Activated CD8-positive, alpha-beta T cell treated with anti-CD3 and anti-CD28 coated beads for 36 hours (primary cell): Measurements from ENCODE around the gene AOPEP. TPM values are rescaled to one million over a fixed set of nuclear protein-coding genes. Genes with fewer than 3 reads are reported as not detected.

ENCODE experiments used
- ATAC-seq: fragments of 200-7000 bp; cut with Tn5 transposase; one replicate; pipeline ENCODE4 v1.10.0; 2021; ENCODE audit warnings: mild to moderate bottlenecking, moderate library complexity
- CTCF ChIA-PET: fragments of 350-600 bp; sonication (Branson Sonifier 250); formaldehyde crosslinking; loops from one replicate; lab custom pipeline; 2021; ENCODE audit warnings: antibody characterized with exemption; lab: Charles Lee
- POLR2A ChIA-PET: fragments of 350-600 bp; sonication (Branson Sonifier 250); formaldehyde crosslinking; loops from one replicate; lab custom pipeline; 2021; ENCODE audit warnings: antibody characterized with exemption; lab: Charles Lee
- DNase-seq: peaks from one replicate; pipeline ENCODE4 v3.0.0-alpha.2; 2020
- H3K27ac Mint-ChIP-seq: one replicate; pipeline ENCODE4 v1.8.0; 2021; ENCODE audit warnings: mild to moderate bottlenecking, mixed read lengths
- H3K27me3 Mint-ChIP-seq: one replicate; pipeline ENCODE4 v1.8.0; 2021; ENCODE audit warnings: mixed read lengths
- H3K36me3 Mint-ChIP-seq: one replicate; pipeline ENCODE4 v1.8.0; 2021; ENCODE audit warnings: low read depth, mixed read lengths
- H3K4me1 Mint-ChIP-seq: one replicate; pipeline ENCODE4 v1.8.0; 2021; ENCODE audit warnings: low read depth, mixed read lengths
- H3K4me3 Mint-ChIP-seq: one replicate; pipeline ENCODE4 v1.8.0; 2021; ENCODE audit warnings: mild to moderate bottlenecking, moderate library complexity, mixed read lengths
- H3K9me3 Mint-ChIP-seq: one replicate; pipeline ENCODE4 v1.8.0; 2021; ENCODE audit warnings: mixed read lengths
- CTCF ChIP-seq: fragments of 200-600 bp; IDR thresholded peaks from one replicate; pipeline ENCODE4 v1.8.0; 2022; ENCODE audit warnings: antibody characterized with exemption, mild to moderate bottlenecking
- intact Hi-C: fragments of 100-400 bp; cut with micrococcal nuclease; formaldehyde crosslinking; loops from one replicate; pipeline ENCODE4 v1.10.0; 2022
- total RNA-seq, 2 experiments: library from RNA; stranded (reverse); gene quantifications; one replicate each; pipeline ENCODE4 v1.2.3, GENCODE V29; 2021

Gene AOPEP
- total RNA-seq, 2 experiments from 2014 or later, result 7.1 to 8.7 TPM

GRCh38 chr9:94804316-94804715 lies 77.8 kb downstream of the AOPEP start:
- no peak for ATAC-seq
- no peak overlapping the region for H3K4me3 Mint-ChIP-seq
- peaks cover 30% of the 10 kb centered on the region for H3K4me1 Mint-ChIP-seq

GRCh38 chr9:94805051-94805489 lies 78.6 kb downstream of the AOPEP start:
- CTCF ChIA-PET, result interaction anchor here (0.7 to 1.3 kb wide), 4 partner anchors 19 to 339 kb away, joined by 3 read pairs; no protein-coding TSS in a partner anchor
- Mint-ChIP-seq H3K4me3 (no peak overlapping the region), H3K4me1 (peaks cover 30% of the 10 kb centered on the region), H3K27ac (no peak overlapping the region), H3K36me3 (peaks cover 31% of the 10 kb centered on the region), H3K9me3 (no peaks in the 10 kb centered on the region), H3K27me3 (no peaks in the 10 kb centered on the region)
- ATAC-seq (no peak), DNase-seq (no peak)
- TF ChIP-seq CTCF, result no peak
- POLR2A ChIA-PET, result interaction anchor here (0.9 kb wide), 1 partner anchor 36 kb away, joined by 5 read pairs; no protein-coding TSS in a partner anchor
- intact Hi-C loops, result no loop called here

More at GRCh38 chr9:94804316-94804715, 77.8 kb downstream of the AOPEP start:
- intact Hi-C loops, result loop anchor here (5.0 kb wide), 1 partner anchor 58 kb away; no protein-coding TSS in a partner anchor
- no peak for TF ChIP-seq CTCF
- Mint-ChIP-seq H3K9me3 (no peaks in the 10 kb centered on the region), H3K36me3 (peaks cover 29% of the 10 kb centered on the region), H3K27me3 (no peaks in the 10 kb centered on the region), H3K27ac (no peak overlapping the region)
- ChIA-PET CTCF (interaction anchor here (0.9 to 1.3 kb wide), 3 partner anchors 19 to 122 kb away, joined by 3 to 4 read pairs (median 3); no protein-coding TSS in a partner anchor), POLR2A (no interaction called here)
- DNase-seq, result no peak

DNA sequence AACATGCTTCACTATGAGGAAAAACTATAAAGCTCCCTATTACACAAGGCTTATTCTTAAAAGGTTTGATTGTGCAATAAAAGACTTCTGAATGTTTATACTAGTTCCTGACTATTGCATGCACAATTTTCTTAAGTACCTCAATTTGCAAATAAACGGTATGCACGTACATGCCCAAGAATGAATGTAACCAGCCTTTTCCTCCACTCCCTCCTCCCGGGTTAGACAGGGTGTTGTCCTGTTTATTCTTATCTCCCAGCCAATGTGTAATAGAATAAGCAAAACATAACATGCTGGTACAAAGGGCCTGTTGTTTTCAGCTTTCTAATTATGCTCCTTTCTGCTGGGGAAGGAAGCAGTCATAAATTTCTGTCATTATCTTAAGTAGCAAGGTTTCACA lies 79.1 kb downstream of the AOPEP start:
- DNase-seq (no peak), ATAC-seq (no peak)
- intact Hi-C loops, result no loop called here
- Mint-ChIP-seq H3K4me3 (no peak overlapping the region), H3K4me1 (peaks cover 30% of the 10 kb centered on the region), H3K36me3 (peaks cover 27% of the 10 kb centered on the region), H3K27ac (no peak overlapping the region), H3K27me3 (no peaks in the 10 kb centered on the region), H3K9me3 (no peaks in the 10 kb centered on the region)
- no peak for TF ChIP-seq CTCF
- ChIA-PET CTCF (interaction anchor here (0.7 kb wide), 2 partner anchors 326 to 339 kb away, joined by 3 read pairs; no protein-coding TSS in a partner anchor), POLR2A (interaction anchor here (0.9 kb wide), 1 partner anchor 35 kb away, joined by 5 read pairs; no protein-coding TSS in a partner anchor)

- Mint-ChIP-seq H3K36me3 (peaks cover 19% of the 10 kb centered on the region), H3K4me3 (no peak overlapping the region), H3K9me3 (no peaks in the 10 kb centered on the region), H3K27me3 (no peaks in the 10 kb centered on the region), H3K27ac (no peak overlapping the region), H3K4me1 (peaks cover 28% of the 10 kb centered on the region)
- ChIA-PET POLR2A (no interaction called here), CTCF (no interaction called here)
- ATAC-seq (no peak), DNase-seq (no peak)
- intact Hi-C loops, result no loop called here
- TF ChIP-seq CTCF, result no peak
Measured at GRCh38 chr9:94806307-94806893, 79.9 kb downstream of the AOPEP start.

- H3K27me3 Mint-ChIP-seq, result no peaks in the 10 kb centered on the region
- intact Hi-C loops, result no loop called here
- CTCF ChIA-PET, result no interaction called here
- H3K4me1 Mint-ChIP-seq, result peaks cover 21% of the 10 kb centered on the region
- ATAC-seq (no peak), DNase-seq (no peak)
- H3K4me3 Mint-ChIP-seq, result no peak overlapping the region
- peaks cover 15% of the 10 kb centered on the region for H3K36me3 Mint-ChIP-seq
- no peak overlapping the region for H3K27ac Mint-ChIP-seq
- no peaks in the 10 kb centered on the region for H3K9me3 Mint-ChIP-seq
- POLR2A ChIA-PET, result no interaction called here
- no peak for TF ChIP-seq CTCF
Measured at GRCh38 chr9:94807556-94807955, 81.1 kb downstream of the AOPEP start.
